Nephron (organoid): ENCODE measurements around the gene ANO1.

ENCODE experiments used
- H3K27ac Mint-ChIP-seq, 3 experiments: 2 replicates each; pipeline ENCODE4 v1.8.0; 2020; ENCODE audit warnings: mixed read lengths in 3 of 3, mild to moderate bottlenecking in 2 of 3, moderate library complexity in 1 of 3
- H3K27me3 Mint-ChIP-seq: 2 replicates; pipeline ENCODE4 v1.8.0; 2021; ENCODE audit warnings: low read depth, mild to moderate bottlenecking, moderate library complexity, mixed read lengths
- H3K36me3 Mint-ChIP-seq: 2 replicates; pipeline ENCODE4 v1.8.0; 2020; ENCODE audit warnings: low read depth, mixed read lengths
- H3K4me1 Mint-ChIP-seq: 2 replicates; pipeline ENCODE4 v1.8.0; 2020; ENCODE audit warnings: mixed read lengths
- H3K4me3 Mint-ChIP-seq, 3 experiments: 2 replicates each; pipeline ENCODE4 v1.8.0; 2020; ENCODE audit warnings: mild to moderate bottlenecking in 3 of 3, mixed read lengths in 3 of 3, moderate library complexity in 2 of 3
- H3K9me3 Mint-ChIP-seq: 2 replicates; pipeline ENCODE4 v1.8.0; 2020; ENCODE audit warnings: mixed read lengths
- TF ChIP-seq, protein P1 (sequence below), 3 experiments: fragments of 200-600 bp; sonication (generic); IDR thresholded peaks; one replicate each; pipeline ENCODE4 v1.5.0; 2021; ENCODE audit warnings: antibody characterized with exemption in 3 of 3; ENCODE audit not compliant: unreplicated experiment in 3 of 3

The ANO1 gene

DNA sequence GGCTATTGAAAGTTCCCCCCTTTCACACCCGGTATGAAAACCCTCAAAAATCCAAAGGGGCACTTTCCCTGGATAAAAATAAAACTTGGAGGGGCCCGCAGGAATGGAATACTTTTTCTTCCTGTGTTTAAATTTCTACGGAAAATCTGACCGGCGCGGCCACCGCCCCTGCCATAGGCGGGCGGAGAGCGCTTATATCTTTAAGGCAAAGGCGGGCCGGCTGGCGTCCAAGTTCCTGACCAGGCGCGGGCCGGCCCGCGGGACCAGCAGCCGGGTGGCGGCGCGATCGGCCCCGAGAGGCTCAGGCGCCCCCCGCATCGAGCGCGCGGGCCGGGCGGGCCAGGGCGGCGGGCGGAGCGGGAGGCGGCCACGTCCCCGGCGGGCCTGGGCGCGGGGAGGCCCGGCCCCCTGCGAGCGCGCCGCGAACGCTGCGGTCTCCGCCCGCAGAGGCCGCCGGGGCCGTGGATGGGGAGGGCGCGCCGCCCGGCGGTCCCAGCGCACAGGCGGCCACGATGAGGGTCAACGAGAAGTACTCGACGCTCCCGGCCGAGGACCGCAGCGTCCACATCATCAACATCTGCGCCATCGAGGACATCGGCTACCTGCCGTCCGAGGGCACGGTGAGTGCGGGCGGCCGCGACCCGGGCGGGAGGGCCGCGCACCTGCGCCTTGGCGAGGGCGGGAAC lies at the start of gene ANO1:
TSS of gene ANO1 (plus strand) at position 223 of the 686 bp plus-strand sequence. CDS start at position 513, 290 bp downstream.
- Mint-ChIP-seq H3K4me3 (peak within 1 kb of the TSS; percentile 77 to 79 (median 78)), H3K9me3 (no peaks in the 10 kb centered on the region), H3K27me3 (peaks cover 94% of the 10 kb centered on the region), H3K27ac (peak within 1 kb of the TSS in 1 of 3 experiments; percentile 52), H3K36me3 (no peaks in the 10 kb centered on the region), H3K4me1 (peaks cover 16% of the 10 kb centered on the region)
- TF ChIP-seq, protein P1, sequence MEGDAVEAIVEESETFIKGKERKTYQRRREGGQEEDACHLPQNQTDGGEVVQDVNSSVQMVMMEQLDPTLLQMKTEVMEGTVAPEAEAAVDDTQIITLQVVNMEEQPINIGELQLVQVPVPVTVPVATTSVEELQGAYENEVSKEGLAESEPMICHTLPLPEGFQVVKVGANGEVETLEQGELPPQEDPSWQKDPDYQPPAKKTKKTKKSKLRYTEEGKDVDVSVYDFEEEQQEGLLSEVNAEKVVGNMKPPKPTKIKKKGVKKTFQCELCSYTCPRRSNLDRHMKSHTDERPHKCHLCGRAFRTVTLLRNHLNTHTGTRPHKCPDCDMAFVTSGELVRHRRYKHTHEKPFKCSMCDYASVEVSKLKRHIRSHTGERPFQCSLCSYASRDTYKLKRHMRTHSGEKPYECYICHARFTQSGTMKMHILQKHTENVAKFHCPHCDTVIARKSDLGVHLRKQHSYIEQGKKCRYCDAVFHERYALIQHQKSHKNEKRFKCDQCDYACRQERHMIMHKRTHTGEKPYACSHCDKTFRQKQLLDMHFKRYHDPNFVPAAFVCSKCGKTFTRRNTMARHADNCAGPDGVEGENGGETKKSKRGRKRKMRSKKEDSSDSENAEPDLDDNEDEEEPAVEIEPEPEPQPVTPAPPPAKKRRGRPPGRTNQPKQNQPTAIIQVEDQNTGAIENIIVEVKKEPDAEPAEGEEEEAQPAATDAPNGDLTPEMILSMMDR (IDR thresholded peaks at IDR 0.05; ENCODE audit: unreplicated experiment in 3 of 3), result no peak

DNA sequence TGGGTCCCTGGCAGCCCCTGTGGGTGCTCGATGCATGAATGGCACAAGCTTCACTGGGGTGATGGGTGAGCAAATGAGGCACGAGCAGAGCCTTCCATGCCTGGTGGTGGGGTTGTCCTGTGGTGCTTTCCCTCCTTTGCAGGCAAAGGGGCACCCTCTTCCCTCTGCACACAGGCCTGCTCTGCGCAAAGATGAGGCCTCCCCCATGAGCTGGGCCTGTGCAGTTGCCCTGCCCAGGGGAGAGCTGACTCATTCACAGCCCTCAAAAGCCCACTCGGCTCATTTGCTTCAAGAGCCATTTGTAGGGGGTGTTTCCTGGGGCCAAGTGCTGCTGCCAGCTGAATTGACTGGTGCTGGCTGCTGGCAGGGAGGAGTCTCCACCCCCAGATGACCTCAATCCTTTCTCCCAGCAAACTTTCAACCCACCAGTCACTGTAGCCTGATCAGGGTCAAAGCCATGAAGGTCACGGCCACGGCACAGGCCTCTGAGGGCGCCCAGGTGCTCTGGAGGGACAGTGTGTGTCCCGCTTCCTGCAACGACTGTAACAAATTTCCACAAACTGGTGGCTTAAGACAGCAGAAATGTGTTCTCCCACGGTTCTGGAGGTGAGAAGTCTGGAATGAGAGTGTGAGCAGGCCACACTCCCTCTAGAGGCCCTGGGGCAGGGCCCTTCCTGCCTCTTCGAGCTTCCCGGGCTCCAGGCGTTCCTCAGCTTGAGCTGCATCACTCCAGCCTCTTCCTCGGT lies 48.8 kb upstream of the ANO1 start:
- Mint-ChIP-seq H3K27ac (peak overlapping the region; percentile 20 to 82 (median 75)), H3K27me3 (peaks cover 11% of the 10 kb centered on the region), H3K4me3 (no peak overlapping the region)

DNA sequence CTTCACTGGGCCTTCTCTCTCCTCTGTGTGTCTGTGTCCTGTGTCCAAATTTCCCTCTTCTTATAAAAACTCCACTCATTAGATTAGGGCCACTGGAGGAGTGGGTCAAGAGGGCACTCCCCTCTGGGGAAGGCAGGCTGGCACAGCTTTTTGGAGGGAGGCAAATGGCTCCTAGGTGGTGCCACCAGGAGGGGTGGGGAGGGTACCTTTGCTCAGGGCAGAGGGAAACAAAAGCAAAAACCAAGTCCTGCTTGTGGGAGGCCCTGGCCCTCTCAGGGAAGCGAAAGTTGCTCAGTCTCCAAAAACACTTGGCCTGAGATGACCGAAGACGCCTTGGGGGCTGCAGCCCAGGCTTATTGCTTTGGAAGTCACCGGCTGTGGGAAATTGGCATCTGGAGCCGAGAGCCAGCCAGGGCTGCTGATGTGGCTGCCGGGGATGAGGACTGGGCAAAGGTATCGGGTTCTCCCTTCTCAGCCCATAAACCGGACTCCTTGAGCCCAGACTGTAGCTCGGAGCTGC lies 48.2 kb upstream of the ANO1 start:
- TF ChIP-seq, protein P1 (IDR thresholded peaks at IDR 0.05; ENCODE audit: unreplicated experiment in 3 of 3), result no peak
- Mint-ChIP-seq H3K4me3 (no peak overlapping the region), H3K9me3 (no peaks in the 10 kb centered on the region)

More for the DNA sequence above, 48.8 kb upstream of the ANO1 start:
- no peaks in the 10 kb centered on the region for H3K9me3 Mint-ChIP-seq
- H3K4me1 Mint-ChIP-seq, result peaks cover 7% of the 10 kb centered on the region
- TF ChIP-seq, protein P1 (IDR thresholded peaks at IDR 0.05; ENCODE audit: unreplicated experiment in 3 of 3), result no peak
- H3K36me3 Mint-ChIP-seq, result no peaks in the 10 kb centered on the region

DNA sequence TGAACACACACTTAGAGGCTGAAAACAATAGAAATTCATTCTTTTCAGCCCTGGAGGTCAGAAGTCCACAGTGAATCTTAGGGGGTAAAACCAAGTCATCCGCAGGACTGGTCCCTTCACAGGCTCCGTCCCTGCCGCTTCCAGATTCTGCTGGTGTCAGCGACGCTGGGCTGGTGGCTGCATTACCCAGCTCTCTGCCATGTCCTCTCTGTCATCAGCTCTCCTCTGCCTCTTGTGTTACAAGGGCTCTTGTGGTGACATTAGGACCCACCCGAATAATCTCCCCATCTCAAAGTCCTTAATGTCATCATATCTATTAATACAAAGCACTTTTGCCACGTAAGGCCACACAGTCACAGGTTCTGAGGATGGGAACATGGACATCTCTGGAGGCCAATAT lies 47.7 kb upstream of the ANO1 start:
- Mint-ChIP-seq H3K4me3 (no peak overlapping the region), H3K27me3 (peaks cover 11% of the 10 kb centered on the region), H3K4me1 (peaks cover 7% of the 10 kb centered on the region), H3K27ac (peak overlapping the region in 1 of 3 experiments; percentile 82), H3K36me3 (no peaks in the 10 kb centered on the region), H3K9me3 (no peaks in the 10 kb centered on the region)
- TF ChIP-seq, protein P1 (IDR thresholded peaks at IDR 0.05; ENCODE audit: unreplicated experiment in 3 of 3), result no peak

More for the DNA sequence above, 48.2 kb upstream of the ANO1 start:
- Mint-ChIP-seq H3K36me3 (no peaks in the 10 kb centered on the region), H3K27ac (peak overlapping the region in 2 of 3 experiments; percentile 75 to 82), H3K27me3 (peaks cover 11% of the 10 kb centered on the region), H3K4me1 (peaks cover 7% of the 10 kb centered on the region)

DNA sequence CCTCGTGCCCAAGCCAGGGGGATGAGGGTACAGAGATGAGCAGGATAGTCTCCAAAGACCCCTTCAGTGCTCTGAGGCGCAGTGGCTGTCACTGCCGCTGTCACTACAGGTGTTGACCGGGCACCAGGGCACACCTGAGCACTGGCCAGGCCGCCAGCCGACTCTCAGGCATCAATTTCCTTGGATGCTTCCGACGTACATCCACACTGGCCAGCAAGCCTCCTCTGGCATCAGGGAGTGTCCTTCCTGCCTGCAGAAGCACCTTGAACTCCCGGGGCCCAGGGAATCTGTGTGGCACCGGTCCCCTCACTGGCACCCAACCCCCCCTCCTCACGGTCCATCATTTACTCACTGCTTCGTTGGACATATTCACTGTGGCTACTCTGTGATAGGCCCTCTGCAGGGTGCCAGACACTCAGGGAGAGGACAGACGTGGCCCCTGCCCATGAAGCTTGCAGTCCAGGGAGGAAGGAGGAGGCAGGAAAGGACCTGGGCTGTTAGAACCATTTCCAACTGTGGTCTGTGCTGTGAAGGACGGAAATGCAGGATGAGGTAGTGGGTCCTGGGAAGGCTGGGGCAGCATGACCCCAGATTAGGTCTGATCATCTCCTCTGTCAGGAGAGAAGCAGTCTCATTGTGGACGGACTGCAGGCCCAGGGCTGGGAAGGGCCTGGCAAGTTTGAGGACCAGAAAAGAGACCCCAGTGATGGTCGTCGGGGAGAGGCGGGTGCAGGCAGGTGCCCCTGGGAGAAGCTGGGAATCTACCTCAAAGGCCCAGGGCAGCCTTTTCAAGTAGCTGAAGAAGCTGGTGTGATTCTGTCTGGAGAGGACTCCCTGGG lies 46.3 kb upstream of the ANO1 start:
- Mint-ChIP-seq H3K27me3 (peaks cover 15% of the 10 kb centered on the region), H3K36me3 (no peaks in the 10 kb centered on the region), H3K9me3 (no peaks in the 10 kb centered on the region), H3K4me1 (peaks cover 7% of the 10 kb centered on the region), H3K4me3 (no peak overlapping the region), H3K27ac (no peak overlapping the region)
- TF ChIP-seq, protein P1 (IDR thresholded peaks at IDR 0.05; ENCODE audit: unreplicated experiment in 3 of 3), result no peak
